NCI-H1436 (cell line): ENCODE measurements around the gene HTD2.
"Not testable (repeated sequence)": the region's sequence is repeated elsewhere in the genome, so short reads cannot be mapped to it uniquely, and the experiment has no call there.

ENCODE experiments used
- DNase-seq: peaks from one replicate; lab custom pipeline; 2025; lab: John Stamatoyannopoulos, UW

HTD2 gene

DNA sequence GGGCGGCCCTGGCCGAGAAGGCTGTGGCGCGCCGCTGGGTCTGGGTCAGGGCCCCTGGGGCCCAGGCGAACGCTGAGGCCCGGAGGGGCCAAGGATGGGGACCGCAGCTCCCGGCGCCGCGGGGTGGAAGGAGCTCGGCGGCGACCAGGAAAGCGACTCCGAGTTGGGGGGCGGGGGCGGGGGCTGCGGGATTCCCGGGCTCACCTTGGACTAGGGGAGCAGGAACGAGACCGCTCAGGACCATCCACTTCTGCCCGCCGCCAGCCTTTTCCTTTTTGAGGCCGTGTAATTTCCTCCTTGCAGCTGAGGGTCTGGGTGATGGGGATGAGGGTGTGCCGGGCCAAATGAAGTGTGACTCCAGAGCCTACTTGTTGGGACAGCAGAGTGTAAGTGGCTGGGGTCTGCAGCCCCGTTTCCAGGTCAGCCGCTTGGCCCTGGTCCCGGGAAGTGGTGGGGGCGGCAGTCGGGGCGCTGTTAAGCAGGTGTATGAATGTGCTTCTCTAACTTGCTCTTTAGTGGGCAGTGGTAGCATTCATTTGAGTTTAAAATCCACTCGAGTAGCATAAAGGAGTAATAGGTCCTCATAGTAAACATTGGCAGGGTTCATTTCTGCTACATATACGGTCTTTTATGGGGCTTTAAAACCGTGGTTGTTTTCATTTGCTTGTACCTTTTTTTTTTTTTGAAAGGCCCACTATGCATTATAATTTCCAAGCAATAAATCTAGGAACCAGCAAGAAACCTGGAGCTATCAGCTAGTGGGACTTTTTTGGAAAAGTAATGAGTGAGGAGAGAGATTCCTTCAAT lies 27.1 kb downstream of the HTD2 start:
- no peak for DNase-seq

DNA sequence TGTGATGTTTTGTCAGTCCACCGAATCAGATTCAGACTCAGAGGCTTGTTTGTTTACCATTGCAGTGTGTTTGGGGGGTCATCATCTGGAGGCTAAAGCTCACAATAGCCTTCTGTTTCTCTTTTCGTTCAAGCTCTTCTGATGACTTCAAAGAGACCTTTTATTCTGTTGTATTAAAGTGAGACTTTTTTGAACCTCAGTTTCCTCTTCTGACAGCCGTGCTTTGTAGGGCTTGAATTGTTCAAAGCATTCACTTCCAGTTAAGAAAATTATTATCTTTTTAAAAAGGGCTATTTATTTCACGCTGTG lies 27.6 kb downstream of the HTD2 start:
- no peak for DNase-seq

DNA sequence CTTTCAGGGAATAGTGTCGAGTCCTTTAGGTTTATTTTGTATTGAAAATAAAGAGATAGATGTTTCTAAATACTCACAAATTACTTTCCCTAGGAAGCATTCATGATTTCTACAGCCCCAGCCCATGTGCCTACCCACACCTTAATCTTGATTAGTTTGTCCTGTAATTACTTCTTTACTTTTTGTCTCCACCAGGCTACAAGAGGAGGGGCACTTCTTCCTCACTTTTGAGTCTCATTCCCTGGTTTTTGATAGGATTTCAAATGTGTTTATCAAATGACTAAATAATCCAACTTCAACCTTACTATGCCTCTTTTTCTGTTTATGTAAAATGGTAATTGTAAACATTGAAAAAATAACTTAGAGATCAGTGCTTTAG lies 28.2 kb downstream of the HTD2 start:
- no peak for DNase-seq

DNA sequence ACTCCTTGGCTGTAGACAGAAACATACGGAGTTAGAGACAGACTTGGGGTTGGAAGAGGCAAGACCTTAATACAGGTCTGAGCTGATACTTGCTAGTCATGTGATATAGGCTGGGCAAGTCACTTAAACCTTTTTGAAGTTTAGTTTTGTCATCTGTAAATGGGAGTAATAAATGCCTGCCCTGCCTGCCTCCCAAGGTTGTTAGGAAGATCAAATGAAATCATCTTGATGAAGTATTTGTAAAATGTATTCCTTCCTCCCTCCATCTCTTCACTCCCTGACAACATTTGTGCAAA lies 29.3 kb downstream of the HTD2 start:
- DNase-seq = no peak

DNA sequence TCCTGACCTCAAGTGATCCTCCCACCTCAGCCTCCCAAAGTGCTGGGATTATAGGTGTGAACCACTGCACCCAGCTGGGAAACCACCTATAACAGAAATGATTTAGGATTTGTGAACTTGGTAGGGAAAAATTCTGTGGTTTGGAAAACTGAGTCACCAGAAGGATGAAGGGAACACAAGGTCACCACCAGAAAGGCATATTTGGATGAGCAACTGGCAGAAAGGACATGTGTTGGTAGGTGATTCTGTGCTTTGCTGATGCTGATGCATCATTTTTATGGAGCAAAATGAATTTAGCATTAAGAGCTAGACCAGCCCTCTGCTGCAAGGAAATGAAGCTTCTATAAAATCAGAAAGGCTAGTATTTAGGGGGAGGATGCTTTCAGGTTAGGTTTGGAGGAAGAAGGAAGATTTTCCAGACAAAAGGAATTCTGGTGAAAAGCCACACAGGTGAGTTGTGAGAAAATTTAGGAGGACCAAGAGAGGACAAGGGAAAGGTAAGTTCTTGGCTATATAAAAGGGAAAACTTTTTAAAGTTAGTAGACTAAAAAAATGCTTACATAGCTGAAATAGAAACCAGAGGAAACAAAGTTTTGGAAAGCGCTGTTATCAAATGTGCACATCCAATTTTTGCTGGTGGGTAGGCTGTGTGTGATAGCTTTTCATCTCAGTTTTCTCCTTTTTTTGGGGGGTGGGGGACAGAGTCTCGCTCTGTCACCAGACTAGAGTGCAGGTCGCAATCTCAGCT lies 30.0 kb downstream of the HTD2 start:
- no peak for DNase-seq

DNA sequence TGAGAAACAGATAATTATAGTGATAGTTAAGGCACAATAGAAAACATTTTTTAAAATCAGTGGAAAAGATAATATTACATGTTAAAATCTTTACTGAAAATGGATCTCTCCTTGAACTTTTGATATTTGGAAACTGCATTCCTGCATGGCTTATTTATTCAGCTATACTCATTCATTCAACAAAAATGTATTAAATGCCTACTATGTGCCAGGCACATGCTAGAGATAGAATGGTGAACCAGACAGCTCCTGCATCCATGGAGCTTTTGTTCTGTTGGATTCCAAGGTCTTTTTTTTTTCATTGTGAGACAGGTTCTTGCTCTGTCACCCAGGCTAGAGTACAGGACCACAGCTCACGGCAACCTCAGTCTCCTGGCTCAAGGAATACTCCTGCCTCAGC lies 30.9 kb downstream of the HTD2 start:
- DNase-seq = no peak

DNA sequence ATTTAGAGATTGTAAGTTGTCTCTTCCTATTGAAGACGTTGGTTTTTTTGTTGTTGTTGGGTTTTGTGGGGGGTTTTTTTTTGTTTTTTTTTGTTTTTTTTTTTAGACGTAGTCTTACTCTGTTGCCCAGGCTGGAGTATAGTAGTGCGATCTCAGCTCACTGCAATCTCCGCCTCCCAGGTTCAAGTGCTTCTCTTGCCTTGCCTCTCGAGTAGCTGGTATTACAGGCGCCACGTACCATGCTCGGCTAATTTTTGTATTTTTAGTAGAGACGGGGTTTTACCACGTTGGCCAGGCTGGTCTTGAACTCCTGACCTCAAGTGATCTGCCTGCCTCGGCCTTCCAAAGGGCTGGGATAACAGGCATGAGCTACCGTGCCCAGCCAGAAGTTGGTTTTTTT lies 32.8 kb downstream of the HTD2 start:
- DNase-seq = not testable (repeated sequence)

DNA sequence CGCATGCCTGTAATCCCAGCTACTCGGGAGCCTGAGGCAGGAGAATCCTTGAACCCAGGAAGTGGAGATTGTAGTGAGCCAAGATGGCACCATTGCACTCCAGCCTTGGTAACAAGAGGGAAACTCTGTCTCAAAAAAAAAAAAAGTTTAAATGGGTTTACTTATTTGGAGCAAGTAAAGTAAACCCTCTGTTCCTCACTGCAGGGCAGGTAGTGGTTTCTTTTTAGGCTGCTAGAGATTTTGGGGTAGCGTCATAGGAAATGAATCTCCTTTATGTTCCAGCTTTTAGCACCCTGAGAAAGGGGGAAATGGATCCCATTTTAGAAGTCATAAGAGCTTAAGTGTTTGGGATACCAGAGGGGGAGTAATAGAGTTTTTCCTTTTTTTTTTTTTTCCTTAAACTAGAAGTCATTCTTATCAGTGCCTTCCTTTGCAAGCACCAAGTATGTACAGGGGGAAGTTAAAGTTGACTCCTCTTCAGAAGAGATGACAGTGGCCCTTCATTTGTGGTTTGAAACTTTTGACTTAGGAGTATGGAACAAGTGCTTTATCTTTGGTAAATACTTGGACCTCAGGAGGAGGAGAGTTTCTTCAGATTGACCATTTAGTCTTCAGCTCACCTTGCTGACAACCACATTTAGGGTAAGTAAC lies 34.4 kb downstream of the HTD2 start:
- DNase-seq = no peak

DNA sequence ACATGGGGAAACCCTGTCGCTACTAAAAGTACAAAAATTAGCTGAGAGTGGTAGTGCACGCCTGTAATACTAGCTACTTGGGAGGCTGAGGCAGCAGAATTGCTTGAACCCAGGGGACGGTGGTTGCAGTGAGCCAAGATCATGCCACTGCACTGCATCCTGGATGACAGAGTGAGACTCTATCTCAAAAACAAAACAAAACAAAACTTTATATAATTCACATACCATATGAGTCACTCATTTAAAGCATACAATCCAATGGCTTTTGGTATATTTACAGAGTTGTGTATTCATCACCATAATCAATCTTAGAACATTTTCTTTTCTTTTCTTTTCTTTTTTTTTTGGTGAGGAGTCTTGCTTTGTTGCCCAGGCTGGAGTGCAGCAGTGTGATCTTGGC lies 35.1 kb downstream of the HTD2 start:
- no peak for DNase-seq

DNA sequence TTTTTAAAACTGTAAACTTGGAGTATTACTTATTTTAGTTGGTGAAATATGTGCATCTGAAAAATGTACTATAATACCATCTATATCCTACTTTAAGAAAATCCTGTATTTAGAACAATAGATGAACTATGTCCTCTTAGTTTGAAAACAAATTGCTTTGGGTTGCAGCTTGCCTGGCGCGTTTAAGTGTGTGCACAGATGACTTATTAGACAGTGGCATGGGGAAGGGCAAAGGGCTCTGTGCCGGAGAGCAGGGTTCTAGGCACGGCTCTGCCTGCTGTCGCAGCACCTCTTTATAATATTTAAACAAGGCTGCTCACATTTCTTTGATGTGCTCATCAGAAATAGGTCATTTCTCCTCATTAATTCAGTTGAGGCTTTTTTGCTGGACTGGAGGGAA lies 36.4 kb downstream of the HTD2 start:
- no peak for DNase-seq

DNA sequence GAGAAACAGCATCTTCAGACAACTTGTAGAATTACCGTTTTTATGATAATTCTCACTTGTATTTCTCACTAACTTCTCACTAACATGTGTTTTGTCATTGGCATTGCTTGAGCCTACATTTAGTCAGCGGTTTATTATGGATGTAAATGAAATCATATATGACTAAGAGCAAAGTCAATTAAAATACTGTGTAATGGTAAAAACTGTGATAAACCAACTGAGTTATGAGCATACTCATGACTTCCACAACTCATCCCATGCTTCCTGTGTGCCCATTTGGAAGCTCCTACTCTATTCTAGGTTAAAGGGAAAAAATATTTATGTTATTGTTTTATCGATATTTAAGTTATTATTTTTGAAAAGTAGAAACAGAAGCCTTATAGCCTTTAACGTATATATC lies 39.1 kb downstream of the HTD2 start:
- DNase-seq = no peak

DNA sequence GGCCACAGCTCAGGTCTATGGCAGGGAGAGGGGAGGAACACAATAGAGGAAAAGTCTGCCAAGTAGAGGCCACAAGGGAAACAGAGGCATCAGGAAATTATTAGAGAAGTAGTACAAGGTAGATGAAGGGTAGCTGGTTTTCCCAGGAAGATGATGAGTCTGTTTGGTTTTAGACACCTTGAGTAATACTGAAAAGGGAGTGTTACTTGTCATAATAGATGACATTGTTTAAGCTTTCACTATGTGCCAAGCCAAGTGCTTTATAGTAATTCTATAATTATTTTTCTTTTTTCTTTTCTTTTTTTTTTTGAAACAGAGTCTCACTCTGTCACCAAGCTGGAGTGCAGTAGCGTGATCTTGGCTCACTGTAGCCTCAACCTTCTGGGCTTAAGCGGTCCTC lies 40.0 kb downstream of the HTD2 start:
- no peak for DNase-seq

DNA sequence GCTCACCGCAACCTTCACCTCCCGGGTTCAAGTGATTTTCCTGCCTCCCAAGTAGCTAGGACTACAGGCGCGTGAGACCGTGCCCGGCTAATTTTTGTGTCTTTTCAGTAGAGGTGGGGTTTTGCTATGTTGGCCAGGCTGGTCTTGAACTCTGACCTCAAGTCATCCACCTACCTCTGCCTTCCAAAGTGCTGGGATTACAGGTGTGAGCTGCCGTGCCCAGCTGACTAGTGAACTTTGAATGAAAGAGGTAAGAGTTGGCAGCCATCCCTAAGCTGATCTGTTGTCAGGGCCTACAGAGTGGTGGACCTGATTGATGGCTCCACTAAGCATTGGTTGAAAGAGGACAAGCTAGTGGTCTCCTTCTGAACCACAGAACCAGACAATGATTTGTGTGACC lies 41.7 kb downstream of the HTD2 start:
- no peak for DNase-seq

DNA sequence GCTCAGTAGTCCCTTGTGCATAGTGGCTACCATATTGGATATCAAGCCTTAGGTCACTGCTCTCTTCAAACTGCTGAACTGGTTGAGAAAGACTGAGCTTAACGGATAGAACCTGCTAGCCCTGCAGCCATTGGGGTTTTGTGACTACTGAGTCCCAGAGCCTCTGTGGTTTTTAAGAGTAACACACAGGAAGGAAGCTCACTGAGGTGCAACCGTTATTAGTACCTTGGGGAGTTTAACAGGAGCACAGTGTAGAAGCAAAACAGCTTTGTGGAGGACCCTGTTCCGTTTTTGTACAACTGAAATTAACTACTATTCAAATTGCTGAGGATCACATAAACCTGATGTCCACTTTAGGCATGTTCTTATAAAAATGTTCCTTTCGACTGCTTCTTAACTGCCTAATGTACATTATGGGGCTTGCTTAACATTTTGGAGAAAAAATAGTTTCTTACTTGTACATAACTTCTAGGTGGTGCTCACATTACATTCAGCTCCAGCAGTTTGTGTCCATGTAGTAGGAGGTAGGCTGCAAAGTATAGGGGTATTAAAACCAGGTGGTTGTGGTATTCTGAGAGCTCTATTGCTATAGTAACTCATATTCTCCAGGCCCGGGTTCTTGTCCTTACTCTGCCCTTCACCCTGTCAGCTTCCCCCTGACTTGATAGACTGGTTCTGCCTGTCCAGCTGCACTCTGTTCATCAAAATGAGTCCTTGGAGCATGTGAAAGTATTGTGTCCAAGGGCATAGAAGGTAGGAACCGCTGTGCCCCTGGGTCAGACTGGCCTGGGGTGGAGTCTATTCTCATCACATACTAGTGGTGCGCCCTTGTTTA lies 43.7 kb downstream of the HTD2 start:
- DNase-seq = no peak

DNA sequence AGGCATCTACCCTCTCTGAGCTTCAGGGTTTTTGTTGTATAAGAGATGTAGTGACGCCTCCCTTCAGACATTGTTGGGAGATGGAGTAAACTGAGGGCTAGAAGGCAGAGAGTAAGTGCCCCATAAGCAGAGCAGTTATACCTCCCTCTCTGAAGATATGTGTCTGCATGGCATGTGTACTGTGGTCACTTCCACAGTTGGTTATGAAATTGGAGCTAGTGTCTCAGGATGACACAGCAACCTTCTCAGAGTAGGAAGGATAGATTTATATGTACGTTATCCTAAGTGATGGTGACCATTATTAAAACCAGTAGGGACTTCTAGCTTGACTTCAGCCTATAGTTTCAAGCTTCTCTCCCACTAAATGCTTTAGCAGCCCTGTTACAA lies 44.3 kb downstream of the HTD2 start:
- no peak for DNase-seq

DNA sequence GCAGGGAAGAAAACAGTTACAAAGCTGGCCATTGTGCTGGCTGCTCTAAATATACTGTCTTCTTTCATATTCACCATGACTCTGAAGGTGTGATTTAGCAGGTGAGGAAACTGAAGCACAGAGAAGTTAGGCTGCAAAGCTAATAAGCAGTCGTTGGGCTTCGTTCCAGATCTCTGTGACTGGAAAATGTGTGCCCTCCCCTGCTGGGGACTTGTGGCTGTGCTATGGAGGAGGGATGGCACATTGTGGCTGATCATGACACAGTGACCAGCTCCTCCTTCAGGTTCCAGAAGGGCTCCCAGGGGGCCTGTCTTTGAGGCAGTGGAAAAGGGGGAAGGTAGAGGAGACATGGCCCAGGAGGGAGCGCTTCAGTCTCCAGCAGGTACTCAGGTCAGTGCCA lies 45.6 kb downstream of the HTD2 start:
- no peak for DNase-seq

DNA sequence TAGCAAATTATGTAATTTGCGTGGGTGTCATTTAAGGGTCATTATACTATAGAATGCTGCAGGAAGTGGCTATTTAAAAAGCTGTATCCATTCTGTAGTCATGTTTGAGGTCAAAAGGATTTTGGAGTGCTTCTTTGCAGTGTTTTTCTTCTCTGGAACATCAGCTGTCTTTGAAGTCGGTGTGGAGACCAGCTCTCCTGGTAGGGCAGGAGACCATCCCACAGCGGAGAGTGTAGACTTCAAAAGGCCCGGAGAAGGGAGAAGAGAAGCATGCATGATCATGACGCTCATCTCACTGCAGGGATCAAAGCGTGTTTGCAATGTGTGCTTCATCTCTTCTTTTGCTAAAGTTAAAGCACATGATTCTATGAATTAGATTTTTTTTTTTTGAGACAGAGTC lies 46.3 kb downstream of the HTD2 start:
- DNase-seq = no peak

DNA sequence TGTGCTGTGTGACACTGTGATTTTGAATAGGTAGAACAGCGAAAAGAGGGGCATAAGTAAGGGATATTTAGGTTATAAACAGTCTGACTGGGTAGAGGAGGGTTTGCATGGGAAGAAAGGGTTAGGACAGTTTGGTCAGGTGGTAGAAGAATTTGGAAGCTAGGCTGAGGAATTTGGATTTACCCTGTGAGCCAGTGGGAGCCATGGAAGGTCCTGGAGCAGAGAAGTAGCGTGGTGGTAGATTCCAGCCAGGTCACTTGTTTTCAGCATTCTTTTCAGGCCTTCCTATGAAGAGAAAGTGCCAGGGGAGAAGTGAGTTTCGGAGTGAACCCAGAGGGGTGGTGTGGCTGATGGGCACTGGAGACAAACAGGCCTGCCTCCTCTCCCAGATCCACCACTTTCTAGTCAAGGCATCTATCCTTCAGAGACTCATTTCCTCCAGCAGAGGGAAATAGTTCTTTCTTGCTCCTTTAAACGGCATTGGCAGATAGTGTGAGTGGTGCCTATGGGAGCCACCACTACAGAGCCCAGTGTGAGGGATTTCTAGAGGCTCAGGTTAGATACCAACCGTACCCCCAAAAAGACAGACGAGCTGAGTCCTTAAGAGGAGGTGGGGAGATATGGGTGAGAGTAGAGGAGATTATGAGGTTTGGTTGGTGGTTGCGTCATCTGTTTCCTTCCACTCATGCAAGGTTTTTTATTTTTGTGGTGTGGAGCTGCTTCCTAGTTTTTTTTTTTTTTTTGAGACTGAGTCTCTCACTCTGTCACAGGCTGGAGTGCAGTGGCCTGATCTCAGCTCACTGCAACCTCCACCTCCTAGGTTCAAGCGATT lies 47.6 kb downstream of the HTD2 start:
- no peak for DNase-seq

DNA sequence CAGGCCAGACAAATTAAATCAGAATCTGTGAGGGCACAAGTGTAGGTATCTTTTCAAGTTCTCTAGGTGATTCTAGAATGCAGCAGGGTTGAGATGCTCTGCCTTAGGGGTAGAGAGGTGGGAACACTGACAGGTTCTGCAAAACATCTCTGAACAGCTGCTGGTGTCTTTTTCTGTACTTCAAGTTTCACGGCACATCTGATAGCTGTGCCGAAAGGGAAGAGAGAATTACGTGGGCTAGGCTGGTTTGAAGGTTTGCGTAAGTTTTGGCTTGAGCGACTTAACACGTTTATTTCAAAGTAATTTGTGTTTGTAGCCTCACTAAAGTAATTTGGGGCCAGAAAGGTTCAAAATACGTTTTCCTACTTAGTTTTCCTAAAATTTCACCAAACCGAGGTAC lies 48.9 kb downstream of the HTD2 start:
- DNase-seq = no peak

DNA sequence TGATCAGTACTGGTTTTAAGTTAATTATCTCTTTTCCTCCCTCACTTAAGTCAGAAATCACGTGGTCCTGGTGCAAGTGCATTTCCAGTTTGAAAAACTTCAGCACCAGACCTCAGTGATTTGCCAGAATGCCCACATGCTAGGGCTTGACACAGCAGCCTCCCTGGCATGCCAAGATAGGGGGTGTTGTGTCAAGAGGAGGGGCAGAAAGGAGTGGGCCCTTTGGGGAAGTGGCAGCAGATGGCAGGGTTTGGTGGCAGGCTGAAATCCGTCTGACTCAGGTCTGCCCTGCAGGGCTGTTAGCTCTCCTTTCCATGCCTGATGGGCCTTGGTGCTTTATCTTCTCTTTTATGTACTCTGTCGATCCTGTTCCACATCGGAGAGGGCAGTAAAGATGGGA lies 49.7 kb downstream of the HTD2 start:
- no peak for DNase-seq

DNA sequence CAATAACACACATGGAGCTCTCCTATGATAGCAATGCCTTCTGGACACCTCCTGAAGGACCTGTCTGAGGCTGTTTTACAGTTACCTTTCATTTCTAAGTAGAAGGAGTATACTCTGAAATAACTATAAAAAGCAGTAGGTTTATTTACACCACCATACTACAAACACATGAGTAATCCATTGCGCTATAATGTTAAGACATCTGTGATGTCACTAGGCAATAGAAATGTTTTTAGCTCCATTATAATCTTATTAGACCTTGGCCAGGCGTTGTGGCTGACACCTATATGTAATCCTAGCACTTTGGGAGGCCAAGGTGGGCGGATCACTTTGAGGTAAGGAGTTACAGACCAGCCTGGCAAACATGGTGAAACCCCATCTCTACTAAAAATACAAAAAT lies 51.1 kb downstream of the HTD2 start:
- no peak for DNase-seq

DNA sequence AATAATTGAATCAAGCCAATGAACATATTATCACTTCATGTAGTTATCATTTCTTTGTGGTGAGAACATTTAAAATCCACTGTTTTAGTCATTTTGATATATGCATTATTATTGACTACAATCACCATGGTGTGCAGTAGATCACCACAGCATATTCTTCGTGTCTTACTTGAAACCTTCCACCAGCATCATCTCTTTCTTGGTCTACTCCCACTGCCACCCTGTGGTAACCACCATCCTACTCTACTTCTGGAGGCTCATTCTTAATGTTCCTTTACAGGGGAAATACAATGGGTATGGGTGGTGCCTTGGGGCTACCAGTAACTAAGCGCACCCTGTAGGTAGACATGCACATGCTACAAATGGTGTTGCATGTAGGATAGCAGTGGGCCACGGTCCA lies 51.8 kb downstream of the HTD2 start:
- no peak for DNase-seq
